ENCODE results near the gene PID1.

Gene PID1

GRCh38 chr2:229223107-229223506, 48.0 kb downstream of the PID1 start:
- TF ChIP-seq CTCF (IDR thresholded peaks at IDR 0.05; ENCODE audit: unreplicated experiment in 3 of 3) = no peak
- H3K27me3 Mint-ChIP-seq (ENCODE audit: low read depth) = no peaks in the 10 kb centered on the region
- no peak overlapping the region for H3K27ac Mint-ChIP-seq
- no peaks in the 10 kb centered on the region for H3K4me1 Mint-ChIP-seq
- H3K9me3 Mint-ChIP-seq = peaks cover 10% of the 10 kb centered on the region
- no peak overlapping the region for H3K4me3 Mint-ChIP-seq
- H3K36me3 Mint-ChIP-seq (ENCODE audit: low read depth) = no peaks in the 10 kb centered on the region

GRCh38 chr2:229221641-229222040, 49.4 kb downstream of the PID1 start:
- no peaks in the 10 kb centered on the region for H3K36me3 Mint-ChIP-seq (ENCODE audit: low read depth)
- no peak for TF ChIP-seq CTCF (IDR thresholded peaks at IDR 0.05; ENCODE audit: unreplicated experiment in 3 of 3)
- H3K4me1 Mint-ChIP-seq = no peaks in the 10 kb centered on the region
- H3K9me3 Mint-ChIP-seq = peaks cover 10% of the 10 kb centered on the region
- no peaks in the 10 kb centered on the region for H3K27me3 Mint-ChIP-seq (ENCODE audit: low read depth)
- no peak overlapping the region for H3K4me3 Mint-ChIP-seq
- H3K27ac Mint-ChIP-seq = no peak overlapping the region

- no peaks in the 10 kb centered on the region for H3K27me3 Mint-ChIP-seq (ENCODE audit: low read depth)
- no peak overlapping the region for H3K4me3 Mint-ChIP-seq
- no peak overlapping the region for H3K27ac Mint-ChIP-seq
- peaks cover 10% of the 10 kb centered on the region for H3K9me3 Mint-ChIP-seq
- no peaks in the 10 kb centered on the region for H3K4me1 Mint-ChIP-seq
- no peak for TF ChIP-seq CTCF (IDR thresholded peaks at IDR 0.05; ENCODE audit: unreplicated experiment in 3 of 3)
- H3K36me3 Mint-ChIP-seq (ENCODE audit: low read depth) = no peaks in the 10 kb centered on the region
Measured at GRCh38 chr2:229220254-229220653, 50.8 kb downstream of the PID1 start.

- no peak for TF ChIP-seq CTCF (IDR thresholded peaks at IDR 0.05; ENCODE audit: unreplicated experiment in 3 of 3)
- Mint-ChIP-seq H3K4me3 (no peak overlapping the region), H3K9me3 (peaks cover 10% of the 10 kb centered on the region), H3K4me1 (no peaks in the 10 kb centered on the region), H3K27me3 (ENCODE audit: low read depth) (no peaks in the 10 kb centered on the region), H3K27ac (no peak overlapping the region), H3K36me3 (ENCODE audit: low read depth) (no peaks in the 10 kb centered on the region)
Measured at GRCh38 chr2:229218329-229218921, 52.7 kb downstream of the PID1 start.

GRCh38 chr2:229212241-229212640, 58.8 kb downstream of the PID1 start:
- TF ChIP-seq CTCF (IDR thresholded peaks at IDR 0.05; ENCODE audit: unreplicated experiment in 3 of 3) = no peak
- no peak overlapping the region for H3K27ac Mint-ChIP-seq
- no peaks in the 10 kb centered on the region for H3K9me3 Mint-ChIP-seq
- no peak overlapping the region for H3K4me3 Mint-ChIP-seq
- no peaks in the 10 kb centered on the region for H3K4me1 Mint-ChIP-seq
- H3K27me3 Mint-ChIP-seq (ENCODE audit: low read depth) = peaks cover 7% of the 10 kb centered on the region
- no peaks in the 10 kb centered on the region for H3K36me3 Mint-ChIP-seq (ENCODE audit: low read depth)

GRCh38 chr2:229210641-229211040, 60.4 kb downstream of the PID1 start:
- Mint-ChIP-seq H3K9me3 (no peaks in the 10 kb centered on the region), H3K36me3 (ENCODE audit: low read depth) (no peaks in the 10 kb centered on the region), H3K27ac (no peak overlapping the region), H3K4me1 (peaks cover 8% of the 10 kb centered on the region), H3K4me3 (no peak overlapping the region), H3K27me3 (ENCODE audit: low read depth) (peaks cover 7% of the 10 kb centered on the region)
- TF ChIP-seq CTCF (IDR thresholded peaks at IDR 0.05; ENCODE audit: unreplicated experiment in 3 of 3) = no peak

Data from nephron (organoid).